H9 (cell line): ENCODE results near the gene METTL8. TPM values are rescaled to one million over a fixed set of nuclear protein-coding genes. Genes with fewer than 3 reads are reported as not detected.
A peak's percentile ranks its signal among the peaks of the same experiment; 100 is the strongest.

ENCODE experiments used
- DNase-seq: peaks from one replicate; pipeline ENCODE4 v3.0.0-alpha.2; 2017
- H2AFZ ChIP-seq: one replicate; pipeline ENCODE4 v1.6.1; 2013; ENCODE audit warnings: mild to moderate bottlenecking, low read length, control low read depth, moderate library complexity
- H2AK5ac ChIP-seq: 2 replicates; pipeline ENCODE4 v1.6.1; 2013; ENCODE audit warnings: low read length, control low read depth, mixed read lengths; ENCODE audit not compliant: insufficient read length
- H2BK120ac ChIP-seq: one replicate; pipeline ENCODE4 v1.6.1; 2013; ENCODE audit warnings: low read depth, mild to moderate bottlenecking, low read length, control low read depth, inconsistent platforms; ENCODE audit not compliant: poor library complexity, severe bottlenecking
- H2BK12ac ChIP-seq: 2 replicates; pipeline ENCODE4 v1.6.1; 2013; ENCODE audit warnings: low read length, control low read depth, mixed read lengths, low read depth; ENCODE audit not compliant: insufficient read length
- H2BK15ac ChIP-seq: 2 replicates; pipeline ENCODE4 v1.6.1; 2013; ENCODE audit warnings: low read depth, low read length, control low read depth
- H2BK20ac ChIP-seq: one replicate; pipeline ENCODE4 v1.6.1; 2013; ENCODE audit warnings: low read depth, mild to moderate bottlenecking, low read length, control low read depth, inconsistent platforms; ENCODE audit not compliant: poor library complexity, severe bottlenecking
- H2BK5ac ChIP-seq: 2 replicates; pipeline ENCODE4 v1.6.1; 2013; ENCODE audit warnings: low read length, control low read depth, mixed read lengths; ENCODE audit not compliant: insufficient read length
- H3K14ac ChIP-seq: 2 replicates; pipeline ENCODE4 v1.6.1; 2013; ENCODE audit warnings: low read length, control low read depth; ENCODE audit not compliant: insufficient read depth
- H3K18ac ChIP-seq: 2 replicates; pipeline ENCODE4 v1.6.1; 2013; ENCODE audit warnings: low read depth, mild to moderate bottlenecking, mixed read lengths, low read length, control low read depth; ENCODE audit not compliant: insufficient read length
- H3K23ac ChIP-seq: 2 replicates; pipeline ENCODE4 v1.6.1; 2013; ENCODE audit warnings: low read length, control low read depth, mixed read lengths, low read depth; ENCODE audit not compliant: insufficient read length
- H3K23me2 ChIP-seq: 2 replicates; pipeline ENCODE4 v1.6.1; 2013; ENCODE audit warnings: low read depth, mild to moderate bottlenecking, mixed read lengths, low read length, control low read depth; ENCODE audit not compliant: insufficient read length, poor library complexity, severe bottlenecking
- H3K27ac ChIP-seq: 2 replicates; pipeline ENCODE4 v1.5.1; 2013; ENCODE audit warnings: low read length, control low read depth, mixed read lengths, low read depth; ENCODE audit not compliant: insufficient read length
- H3K27me3 ChIP-seq: 2 replicates; pipeline ENCODE4 v1.6.1; 2013; ENCODE audit warnings: low read length, control low read depth, inconsistent platforms; ENCODE audit not compliant: insufficient read depth
- H3K4ac ChIP-seq: 2 replicates; pipeline ENCODE4 v1.6.1; 2013; ENCODE audit warnings: low read depth, mild to moderate bottlenecking, control low read depth, inconsistent platforms, low read length, moderate library complexity
- H3K4me1 ChIP-seq: 2 replicates; pipeline ENCODE4 v1.6.1; 2013; ENCODE audit warnings: low read length, control low read depth, inconsistent platforms; ENCODE audit not compliant: insufficient read depth
- H3K4me2 ChIP-seq: 2 replicates; pipeline ENCODE4 v1.6.1; 2013; ENCODE audit warnings: low read length, control low read depth, mixed read lengths; ENCODE audit not compliant: insufficient read length, insufficient read depth
- H3K56ac ChIP-seq: 2 replicates; pipeline ENCODE4 v1.6.1; 2013; ENCODE audit warnings: low read depth, mild to moderate bottlenecking, mixed read lengths, low read length, control low read depth; ENCODE audit not compliant: insufficient read length
- H3K79me1 ChIP-seq: 2 replicates; pipeline ENCODE4 v1.6.1; 2013; ENCODE audit warnings: low read depth, mild to moderate bottlenecking, moderate library complexity, low read length, control low read depth, inconsistent platforms; ENCODE audit not compliant: insufficient read depth, poor library complexity, severe bottlenecking
- H3K79me2 ChIP-seq: 2 replicates; pipeline ENCODE4 v1.6.1; 2013; ENCODE audit warnings: low read length, control low read depth, inconsistent platforms; ENCODE audit not compliant: insufficient read depth
- H3K9ac ChIP-seq: 2 replicates; pipeline ENCODE4 v1.6.1; 2013; ENCODE audit warnings: low read length, control low read depth, mixed read lengths; ENCODE audit not compliant: insufficient read length; ENCODE audit errors: extremely low read depth
- H3K9me3 ChIP-seq: one replicate; pipeline ENCODE4 v1.6.1; 2013; ENCODE audit warnings: low read depth, low read length, inconsistent platforms; ENCODE audit not compliant: control insufficient read depth
- H3T11ph ChIP-seq: one replicate; pipeline ENCODE4 v1.6.1; 2013; ENCODE audit warnings: mild to moderate bottlenecking, low read length, control low read depth, inconsistent platforms
- H4K20me1 ChIP-seq: one replicate; pipeline ENCODE4 v1.6.1; 2013; ENCODE audit not compliant: control insufficient read depth, insufficient read length, insufficient read depth
- H4K5ac ChIP-seq: 2 replicates; pipeline ENCODE4 v1.6.1; 2013; ENCODE audit warnings: low read depth, mild to moderate bottlenecking, mixed read lengths, low read length, control low read depth; ENCODE audit not compliant: insufficient read length
- H4K8ac ChIP-seq: replicated peaks from 2 replicates; pipeline ENCODE4 v1.6.1; 2013; ENCODE audit warnings: low read length, control low read depth, mixed read lengths, low read depth; ENCODE audit not compliant: insufficient read length
- H4K91ac ChIP-seq: 2 replicates; pipeline ENCODE4 v1.6.1; 2013; ENCODE audit warnings: low read depth, mild to moderate bottlenecking, moderate library complexity, mixed read lengths, low read length, control low read depth; ENCODE audit not compliant: insufficient read length
- H3K27ac Mint-ChIP-seq, 3 experiments: 2 replicates in 2 of 3; 3 replicates in 1 of 3; pipeline ENCODE4 v1.8.0; 2020 to 2021; ENCODE audit warnings: mixed read lengths in 3 of 3, mild to moderate bottlenecking in 1 of 3, moderate library complexity in 1 of 3
- H3K27me3 Mint-ChIP-seq: 2 replicates; pipeline ENCODE4 v1.8.0; 2021; ENCODE audit warnings: low read depth, mild to moderate bottlenecking, moderate library complexity, mixed read lengths
- H3K36me3 Mint-ChIP-seq, 3 experiments: 2 replicates in 2 of 3; 3 replicates in 1 of 3; pipeline ENCODE4 v1.8.0; 2020 to 2021; ENCODE audit warnings: low read depth in 3 of 3, mixed read lengths in 3 of 3; ENCODE audit not compliant: insufficient read depth in 1 of 3
- H3K4me1 Mint-ChIP-seq, 2 experiments: 2 replicates each; pipeline ENCODE4 v1.8.0; 2020; ENCODE audit warnings: mixed read lengths in 2 of 2
- H3K4me3 Mint-ChIP-seq, 2 experiments: 2 replicates in 1 of 2; 3 replicates in 1 of 2; pipeline ENCODE4 v1.8.0; 2020 to 2021; ENCODE audit warnings: mild to moderate bottlenecking in 2 of 2, mixed read lengths in 2 of 2, moderate library complexity in 1 of 2
- H3K9me3 Mint-ChIP-seq, 2 experiments: 2 replicates in 1 of 2; 3 replicates in 1 of 2; pipeline ENCODE4 v1.8.0; 2020; ENCODE audit warnings: mild to moderate bottlenecking in 2 of 2, mixed read lengths in 2 of 2, moderate library complexity in 1 of 2
- WGBS: extraction: QIAGEN DNeasy Blood & Tissue Kit; methylation state at CpG from one replicate; pipeline ENCODE4 v1.1.7; 2013; ENCODE audit warnings: missing lambda C conversion rate, low lambda C conversion rate, mixed read lengths; ENCODE audit not compliant: insufficient read length; ENCODE audit errors: extremely low coverage; 5-methylcytosine and 5-hydroxymethylcytosine counted together
- total RNA-seq: library from RNA; stranded (reverse); gene quantifications from 2 replicates; pipeline ENCODE4 v1.2.1, GENCODE V29; 2021
- TF ChIP-seq, protein P1 (sequence below): fragments of 200-600 bp; sonication (generic); conservative IDR thresholded peaks from 3 replicates; pipeline ENCODE4 v1.8.0; 2021; ENCODE audit warnings: antibody characterized with exemption, mild to moderate bottlenecking

METTL8 gene
- total RNA-seq, 1 experiment from 2014 or later: 40.9 TPM

DNA sequence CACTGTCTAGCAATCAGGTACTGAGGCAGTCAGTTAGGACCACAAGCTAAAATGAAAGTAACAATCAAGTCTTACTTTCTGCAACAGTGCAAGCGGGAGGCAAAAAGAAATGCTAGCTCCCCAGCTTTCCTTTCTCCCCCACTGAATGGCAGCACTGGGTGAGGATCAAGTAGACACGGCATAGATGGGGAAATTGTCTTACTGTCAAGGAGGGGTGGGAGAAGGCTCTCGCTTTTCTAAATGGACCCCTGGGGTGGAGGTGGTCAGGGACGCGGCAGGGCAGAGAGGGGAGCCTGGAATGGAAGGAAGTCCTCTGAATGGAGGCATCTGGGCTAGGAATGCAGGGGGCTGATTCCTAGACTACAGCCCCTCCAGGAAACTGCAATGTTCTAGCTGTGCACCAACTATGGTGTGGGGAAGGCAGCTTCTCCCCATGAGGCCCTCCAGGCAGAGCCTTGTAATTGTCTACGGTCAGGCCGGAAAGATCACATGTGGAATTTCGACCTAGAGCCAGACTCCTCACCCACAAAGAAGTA is 24.3 kb downstream of the METTL8 start:
- Histone ChIP-seq H3K27ac (no peak overlapping the region), H3K27me3 (no peaks in the 10 kb centered on the region), H2BK5ac (no peak overlapping the region), H4K5ac (no peak overlapping the region), H2AK5ac (no peak overlapping the region), H3K14ac (no peak overlapping the region), H2BK15ac (no peak overlapping the region), H4K91ac (no peak overlapping the region), H2BK12ac (no peak overlapping the region), H3K23me2 (no peaks in the 10 kb centered on the region), H4K20me1 (no peaks in the 10 kb centered on the region), H3K56ac (no peak overlapping the region), H4K8ac (no peak overlapping the region), H3K79me2 (peaks cover 4% of the 10 kb centered on the region; the same call in 1 of the 2 replicates), H3K4ac (no peak overlapping the region), H3K23ac (no peak overlapping the region), H2AFZ (no peak overlapping the region), H3K4me2 (peak overlapping the region; percentile 2), H3K9me3 (no peaks in the 10 kb centered on the region), H2BK120ac (no peak overlapping the region), H3T11ph (no peak overlapping the region), H3K4me1 (peaks cover 8% of the 10 kb centered on the region; the same call in 1 of the 2 replicates), H3K79me1 (no peaks in the 10 kb centered on the region), H3K9ac (no peak overlapping the region), H3K18ac (peak overlapping the region; percentile 17), H2BK20ac (no peak overlapping the region)
- H3K27ac Mint-ChIP-seq: peak overlapping the region; percentile 96 to 98 (median 97)
- H3K36me3 Mint-ChIP-seq: peaks cover 0 to 6% (median 5%) of the 10 kb centered on the region in 3 experiments; a peak in 2 of 7 replicates
- H3K4me3 Mint-ChIP-seq: peak overlapping the region; percentile 34 to 72
- H3K4me1 Mint-ChIP-seq: peaks cover 38 to 54% of the 10 kb centered on the region in 2 experiments
- TF ChIP-seq, protein P1, sequence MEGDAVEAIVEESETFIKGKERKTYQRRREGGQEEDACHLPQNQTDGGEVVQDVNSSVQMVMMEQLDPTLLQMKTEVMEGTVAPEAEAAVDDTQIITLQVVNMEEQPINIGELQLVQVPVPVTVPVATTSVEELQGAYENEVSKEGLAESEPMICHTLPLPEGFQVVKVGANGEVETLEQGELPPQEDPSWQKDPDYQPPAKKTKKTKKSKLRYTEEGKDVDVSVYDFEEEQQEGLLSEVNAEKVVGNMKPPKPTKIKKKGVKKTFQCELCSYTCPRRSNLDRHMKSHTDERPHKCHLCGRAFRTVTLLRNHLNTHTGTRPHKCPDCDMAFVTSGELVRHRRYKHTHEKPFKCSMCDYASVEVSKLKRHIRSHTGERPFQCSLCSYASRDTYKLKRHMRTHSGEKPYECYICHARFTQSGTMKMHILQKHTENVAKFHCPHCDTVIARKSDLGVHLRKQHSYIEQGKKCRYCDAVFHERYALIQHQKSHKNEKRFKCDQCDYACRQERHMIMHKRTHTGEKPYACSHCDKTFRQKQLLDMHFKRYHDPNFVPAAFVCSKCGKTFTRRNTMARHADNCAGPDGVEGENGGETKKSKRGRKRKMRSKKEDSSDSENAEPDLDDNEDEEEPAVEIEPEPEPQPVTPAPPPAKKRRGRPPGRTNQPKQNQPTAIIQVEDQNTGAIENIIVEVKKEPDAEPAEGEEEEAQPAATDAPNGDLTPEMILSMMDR: peak; percentile 11; the same call in 1 of the 3 replicates
- WGBS: no CpG with 5 or more reads among the region's 8 CpGs
- H3K9me3 Mint-ChIP-seq: no peaks in the 10 kb centered on the region
- no peaks in the 10 kb centered on the region for H3K27me3 Mint-ChIP-seq
- DNase-seq: peak; percentile 53
